ENCODE data around the gene CDC42BPA.
"Not testable (repeated sequence)": the region's sequence is repeated elsewhere in the genome, so short reads cannot be mapped to it uniquely, and the experiment has no call there.

Gene CDC42BPA

GRCh38 chr1:227305894-227306626, 12.2 kb downstream of the CDC42BPA start:
- DNase-seq (no peak), ATAC-seq (no peak)

- DNase-seq = no peak
Observed at GRCh38 chr1:227304665-227305064, 13.6 kb downstream of the CDC42BPA start.

GRCh38 chr1:227303662-227304061, 14.6 kb downstream of the CDC42BPA start:
- ATAC-seq (no peak), DNase-seq (no peak)

More at GRCh38 chr1:227304665-227305064, 13.6 kb downstream of the CDC42BPA start:
- ATAC-seq = no peak

GRCh38 chr1:227300682-227301081, 17.6 kb downstream of the CDC42BPA start:
- DNase-seq (no peak), ATAC-seq (no peak)

- ATAC-seq (no peak), DNase-seq (no peak)
Observed at GRCh38 chr1:227299688-227300087, 18.6 kb downstream of the CDC42BPA start.

- DNase-seq = no peak
- no peak for ATAC-seq
Observed at GRCh38 chr1:227299241-227299627, 19.1 kb downstream of the CDC42BPA start.

- no peak for DNase-seq
- ATAC-seq = no peak
Observed at GRCh38 chr1:227298512-227299240, 19.6 kb downstream of the CDC42BPA start.

GRCh38 chr1:227297073-227297793, 21.1 kb downstream of the CDC42BPA start:
- ATAC-seq (no peak), DNase-seq (no peak)

- DNase-seq = no peak
- no peak for ATAC-seq
Observed at GRCh38 chr1:227295609-227296008, 22.7 kb downstream of the CDC42BPA start.

GRCh38 chr1:227285745-227286144, 32.5 kb downstream of the CDC42BPA start:
- ATAC-seq (no peak), DNase-seq (no peak)

- no peak for DNase-seq
- no peak for ATAC-seq
Observed at GRCh38 chr1:227281371-227281770, 36.9 kb downstream of the CDC42BPA start.

GRCh38 chr1:227280836-227281235, 37.5 kb downstream of the CDC42BPA start:
- DNase-seq (no peak), ATAC-seq (no peak)

GRCh38 chr1:227276156-227276693, 42.1 kb downstream of the CDC42BPA start:
- DNase-seq, ATAC-seq: not testable (repeated sequence)

GRCh38 chr1:227273557-227273956, 44.7 kb downstream of the CDC42BPA start:
- DNase-seq (no peak), ATAC-seq (no peak)

- DNase-seq (no peak), ATAC-seq (no peak)
Observed at GRCh38 chr1:227272428-227272827, 45.9 kb downstream of the CDC42BPA start.

- DNase-seq (no peak), ATAC-seq (no peak)
Observed at GRCh38 chr1:227270554-227270953, 47.7 kb downstream of the CDC42BPA start.

GRCh38 chr1:227268943-227269342, 49.3 kb downstream of the CDC42BPA start:
- ATAC-seq (no peak), DNase-seq (no peak)

GRCh38 chr1:227265891-227266290, 52.4 kb downstream of the CDC42BPA start:
- DNase-seq (no peak), ATAC-seq (no peak)

- no peak for ATAC-seq
- DNase-seq = no peak
Observed at GRCh38 chr1:227263869-227264268, 54.4 kb downstream of the CDC42BPA start.

- ATAC-seq (no peak), DNase-seq (no peak)
Observed at GRCh38 chr1:227261501-227261900, 56.8 kb downstream of the CDC42BPA start.

- no peak for DNase-seq
- ATAC-seq = no peak
Observed at GRCh38 chr1:227260433-227260832, 57.9 kb downstream of the CDC42BPA start.

GRCh38 chr1:227257964-227258363, 60.3 kb downstream of the CDC42BPA start:
- no peak for DNase-seq
- ATAC-seq = no peak
